ENCODE measurements around the gene SRGAP3.

Gene SRGAP3

DNA sequence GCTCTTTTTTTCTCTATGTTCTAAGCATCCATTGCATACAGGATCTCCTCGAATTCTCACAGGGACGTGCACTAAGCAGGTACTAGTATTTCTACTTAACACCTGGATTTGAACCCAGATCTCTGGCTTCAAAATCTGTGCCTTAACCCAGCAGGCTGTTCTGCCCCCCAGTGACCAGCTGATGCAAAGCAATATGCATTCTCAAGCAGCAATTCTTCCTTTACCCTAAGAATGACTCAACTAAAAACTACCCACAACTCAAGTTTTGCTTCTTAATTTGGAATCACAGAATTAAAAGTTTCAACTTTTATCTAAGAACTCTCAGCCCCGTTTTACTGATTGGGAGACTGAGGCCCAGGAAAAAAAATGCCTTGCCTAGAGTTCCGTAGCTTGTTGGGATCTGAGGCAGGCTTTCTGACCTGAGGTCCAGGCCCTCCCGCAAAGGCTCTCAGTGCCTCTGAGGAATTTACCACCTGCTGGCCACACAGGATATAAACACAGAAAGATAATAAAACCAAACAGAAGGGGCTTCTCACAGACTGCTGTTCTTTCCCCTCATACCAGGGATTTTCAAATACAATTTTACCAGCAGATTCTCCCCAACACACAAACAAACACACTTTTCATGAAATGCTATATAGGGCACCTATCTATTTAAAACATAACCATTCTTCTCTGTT lies 170.7 kb downstream of the SRGAP3 start:
- Histone ChIP-seq H3K4me2 (ENCODE audit: low read depth, low read length, poor library complexity, severe bottlenecking) (no peak overlapping the region), H3K9me2 (replicated peaks; ENCODE audit: low read depth, low read length) (no peaks in the 10 kb centered on the region), H2AFZ (ENCODE audit: low read length) (no peak overlapping the region), H3K4me3 (ENCODE audit: low read length, poor library complexity, severe bottlenecking) (no peak overlapping the region), H3K9me3 (ENCODE audit: insufficient read depth, low read depth, low read length) (no peaks in the 10 kb centered on the region), H4K20me1 (ENCODE audit: insufficient read depth, low read length, poor library complexity, severe bottlenecking) (no peaks in the 10 kb centered on the region), H3F3A (ENCODE audit: low read depth) (no peaks in the 10 kb centered on the region), H3K36me3 (ENCODE audit: insufficient read depth, low read length) (no peaks in the 10 kb centered on the region; the same call in 1 of the 2 replicates), H3K79me2 (ENCODE audit: insufficient read depth, low read length) (no peaks in the 10 kb centered on the region), H3K9ac (ENCODE audit: low read depth, low read length, poor library complexity, severe bottlenecking) (no peak overlapping the region), H3K4me1 (ENCODE audit: insufficient read depth, low read length, poor library complexity, severe bottlenecking) (no peaks in the 10 kb centered on the region), H3K27me3 (ENCODE audit: insufficient read depth, low read length, poor library complexity, severe bottlenecking) (no peaks in the 10 kb centered on the region)
- TF ChIP-seq, protein P1, sequence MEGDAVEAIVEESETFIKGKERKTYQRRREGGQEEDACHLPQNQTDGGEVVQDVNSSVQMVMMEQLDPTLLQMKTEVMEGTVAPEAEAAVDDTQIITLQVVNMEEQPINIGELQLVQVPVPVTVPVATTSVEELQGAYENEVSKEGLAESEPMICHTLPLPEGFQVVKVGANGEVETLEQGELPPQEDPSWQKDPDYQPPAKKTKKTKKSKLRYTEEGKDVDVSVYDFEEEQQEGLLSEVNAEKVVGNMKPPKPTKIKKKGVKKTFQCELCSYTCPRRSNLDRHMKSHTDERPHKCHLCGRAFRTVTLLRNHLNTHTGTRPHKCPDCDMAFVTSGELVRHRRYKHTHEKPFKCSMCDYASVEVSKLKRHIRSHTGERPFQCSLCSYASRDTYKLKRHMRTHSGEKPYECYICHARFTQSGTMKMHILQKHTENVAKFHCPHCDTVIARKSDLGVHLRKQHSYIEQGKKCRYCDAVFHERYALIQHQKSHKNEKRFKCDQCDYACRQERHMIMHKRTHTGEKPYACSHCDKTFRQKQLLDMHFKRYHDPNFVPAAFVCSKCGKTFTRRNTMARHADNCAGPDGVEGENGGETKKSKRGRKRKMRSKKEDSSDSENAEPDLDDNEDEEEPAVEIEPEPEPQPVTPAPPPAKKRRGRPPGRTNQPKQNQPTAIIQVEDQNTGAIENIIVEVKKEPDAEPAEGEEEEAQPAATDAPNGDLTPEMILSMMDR (conservative IDR thresholded peaks at IDR 0.05; ENCODE audit: low read length) = peak; percentile 46
- TF ChIP-seq EZH2phosphoT487 (IDR thresholded peaks at IDR 0.05; ENCODE audit: borderline replicate concordance) = no peak

DNA sequence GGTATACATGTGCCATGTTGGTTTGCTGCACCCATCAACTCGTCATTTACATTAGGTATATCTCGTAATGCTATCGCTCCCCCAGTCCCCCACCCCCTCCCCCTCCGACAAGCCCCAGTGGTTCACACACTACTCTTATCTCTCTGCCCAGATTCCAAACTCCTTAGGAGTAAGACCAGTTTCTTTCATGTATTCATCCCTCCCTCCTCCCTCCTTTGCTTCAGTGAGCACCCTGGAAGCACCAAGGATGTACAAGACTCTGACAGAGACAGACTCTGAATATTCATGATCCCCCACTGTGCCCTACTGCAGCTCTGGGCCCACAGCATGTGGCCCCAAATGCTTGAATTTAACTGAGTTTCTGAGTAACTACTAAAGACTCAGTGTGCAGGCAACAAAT lies 172.4 kb downstream of the SRGAP3 start:
- H2AFZ ChIP-seq (ENCODE audit: low read length) = no peak overlapping the region
- H3K4me3 ChIP-seq (ENCODE audit: low read length, poor library complexity, severe bottlenecking) = no peak overlapping the region
- no peaks in the 10 kb centered on the region for H3K9me2 ChIP-seq (replicated peaks; ENCODE audit: low read depth, low read length)
- H3K9ac ChIP-seq (ENCODE audit: low read depth, low read length, poor library complexity, severe bottlenecking) = no peak overlapping the region
- H3F3A ChIP-seq (ENCODE audit: low read depth) = no peaks in the 10 kb centered on the region
- H3K27me3 ChIP-seq (ENCODE audit: insufficient read depth, low read length, poor library complexity, severe bottlenecking) = no peaks in the 10 kb centered on the region
- no peaks in the 10 kb centered on the region for H4K20me1 ChIP-seq (ENCODE audit: insufficient read depth, low read length, poor library complexity, severe bottlenecking)
- H3K4me2 ChIP-seq (ENCODE audit: low read depth, low read length, poor library complexity, severe bottlenecking) = no peak overlapping the region
- H3K79me2 ChIP-seq (ENCODE audit: insufficient read depth, low read length) = no peaks in the 10 kb centered on the region
- no peak for TF ChIP-seq EZH2phosphoT487 (IDR thresholded peaks at IDR 0.05; ENCODE audit: borderline replicate concordance)
- TF ChIP-seq, protein P1 (conservative IDR thresholded peaks at IDR 0.05; ENCODE audit: low read length) = no peak
- no peaks in the 10 kb centered on the region for H3K4me1 ChIP-seq (ENCODE audit: insufficient read depth, low read length, poor library complexity, severe bottlenecking)
- no peaks in the 10 kb centered on the region for H3K9me3 ChIP-seq (ENCODE audit: insufficient read depth, low read depth, low read length)
- no peaks in the 10 kb centered on the region; the same call in 1 of the 2 replicates for H3K36me3 ChIP-seq (ENCODE audit: insufficient read depth, low read length)

DNA sequence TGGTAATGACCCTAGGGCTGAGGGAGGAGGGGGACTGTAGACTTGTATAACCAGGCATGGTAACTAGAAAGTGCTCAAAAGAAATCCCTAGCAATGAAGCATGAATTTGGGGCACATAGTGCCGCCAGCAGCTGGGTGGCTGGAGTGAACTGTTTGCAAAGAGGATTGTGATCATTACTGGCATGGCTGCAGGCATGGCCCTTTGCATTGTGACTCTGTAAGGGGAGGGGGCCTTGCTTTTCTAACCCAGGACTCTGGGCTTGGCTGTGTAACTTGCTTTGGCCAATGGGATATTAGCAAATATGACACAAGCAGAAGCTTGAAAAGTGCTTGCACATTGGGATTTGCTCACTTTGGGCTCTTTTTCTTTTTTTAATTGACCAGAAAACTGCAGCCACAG lies 173.7 kb downstream of the SRGAP3 start:
- no peaks in the 10 kb centered on the region for H3K79me2 ChIP-seq (ENCODE audit: insufficient read depth, low read length)
- no peak overlapping the region for H3K4me3 ChIP-seq (ENCODE audit: low read length, poor library complexity, severe bottlenecking)
- H3F3A ChIP-seq (ENCODE audit: low read depth) = no peaks in the 10 kb centered on the region
- no peaks in the 10 kb centered on the region; the same call in 1 of the 2 replicates for H3K36me3 ChIP-seq (ENCODE audit: insufficient read depth, low read length)
- H3K4me2 ChIP-seq (ENCODE audit: low read depth, low read length, poor library complexity, severe bottlenecking) = no peak overlapping the region
- no peaks in the 10 kb centered on the region for H3K9me2 ChIP-seq (replicated peaks; ENCODE audit: low read depth, low read length)
- TF ChIP-seq EZH2phosphoT487 (IDR thresholded peaks at IDR 0.05; ENCODE audit: borderline replicate concordance) = no peak
- TF ChIP-seq, protein P1 (conservative IDR thresholded peaks at IDR 0.05; ENCODE audit: low read length) = no peak
- H3K4me1 ChIP-seq (ENCODE audit: insufficient read depth, low read length, poor library complexity, severe bottlenecking) = no peaks in the 10 kb centered on the region
- no peaks in the 10 kb centered on the region for H3K27me3 ChIP-seq (ENCODE audit: insufficient read depth, low read length, poor library complexity, severe bottlenecking)
- no peaks in the 10 kb centered on the region for H4K20me1 ChIP-seq (ENCODE audit: insufficient read depth, low read length, poor library complexity, severe bottlenecking)
- no peaks in the 10 kb centered on the region for H3K9me3 ChIP-seq (ENCODE audit: insufficient read depth, low read depth, low read length)
- H2AFZ ChIP-seq (ENCODE audit: low read length) = no peak overlapping the region
- no peak overlapping the region for H3K9ac ChIP-seq (ENCODE audit: low read depth, low read length, poor library complexity, severe bottlenecking)

Measured in Loucy (cell line).